Lower leg skin (tissue), 4 donors: ENCODE measurements around the gene BCO1. TPM values are rescaled to one million over a fixed set of nuclear protein-coding genes. Genes with fewer than 3 reads are reported as not detected.

ENCODE experiments used
- DNase-seq, 2 donors: peaks; one replicate each; pipeline ENCODE4 v3.0.0-alpha.2; 2019; ENCODE audit warnings: low spot score in 2 of 2
- H3K4me3 ChIP-seq: fragments of 200-600 bp; sonication (generic); 2 replicates; pipeline ENCODE4 v1.5.1; 2017; ENCODE audit warnings: mild to moderate bottlenecking, low read depth; ENCODE audit not compliant: poor library complexity, severe bottlenecking
- CTCF ChIP-seq, 3 donors: fragments of 450-650 bp; IDR thresholded peaks; one replicate each; pipeline ENCODE4 v1.5.1; 2016; ENCODE audit warnings: antibody characterized with exemption in 3 of 3, mild to moderate bottlenecking in 3 of 3, moderate library complexity in 2 of 3
- POLR2A ChIP-seq, 2 donors: fragments of 450-650 bp; IDR thresholded peaks; one replicate each; pipeline ENCODE4 v1.6.1; 2016 to 2017; ENCODE audit warnings: antibody characterized with exemption in 2 of 2, mild to moderate bottlenecking in 1 of 2, moderate library complexity in 1 of 2
- WGBS, 2 donors: methylation state at CpG; one replicate each; pipeline ENCODE4 v1.1.5; 2018; 5-methylcytosine and 5-hydroxymethylcytosine counted together
- intact Hi-C: fragments of 100-400 bp; cut with DNase I; formaldehyde crosslinking; loops from one replicate; pipeline ENCODE4 v1.15.0; 2023; ENCODE audit warnings: low total_unique reads
- total RNA-seq, 4 donors: library from RNA; depleted of rRNA; stranded (reverse); fragments of >200 nt; gene quantifications; one replicate each; pipeline ENCODE4 v1.1.0, GENCODE V29; 2016

Gene BCO1, protein sequence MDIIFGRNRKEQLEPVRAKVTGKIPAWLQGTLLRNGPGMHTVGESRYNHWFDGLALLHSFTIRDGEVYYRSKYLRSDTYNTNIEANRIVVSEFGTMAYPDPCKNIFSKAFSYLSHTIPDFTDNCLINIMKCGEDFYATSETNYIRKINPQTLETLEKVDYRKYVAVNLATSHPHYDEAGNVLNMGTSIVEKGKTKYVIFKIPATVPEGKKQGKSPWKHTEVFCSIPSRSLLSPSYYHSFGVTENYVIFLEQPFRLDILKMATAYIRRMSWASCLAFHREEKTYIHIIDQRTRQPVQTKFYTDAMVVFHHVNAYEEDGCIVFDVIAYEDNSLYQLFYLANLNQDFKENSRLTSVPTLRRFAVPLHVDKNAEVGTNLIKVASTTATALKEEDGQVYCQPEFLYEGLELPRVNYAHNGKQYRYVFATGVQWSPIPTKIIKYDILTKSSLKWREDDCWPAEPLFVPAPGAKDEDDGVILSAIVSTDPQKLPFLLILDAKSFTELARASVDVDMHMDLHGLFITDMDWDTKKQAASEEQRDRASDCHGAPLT
- total RNA-seq = under 1 TPM in 2 of 4 donors, not detected in 2; 0.12 to 0.29 TPM

GRCh38 chr16:81238296-81239011 is at the start of gene BCO1:
Gene BCO1, plus strand, starts transcription at chr16:81238689. Its CDS starts 220 bp downstream, at chr16:81238909.
- no peak for TF ChIP-seq POLR2A (IDR thresholded peaks at IDR 0.05)
- no peak for TF ChIP-seq CTCF (IDR thresholded peaks at IDR 0.05)
- intact Hi-C loops = no loop called here
- no peak for DNase-seq
- 6 to 7% methylated on average over 10 of the region's 10 CpGs for WGBS, 2 donors
- H3K4me3 ChIP-seq = no peak within 1 kb of the TSS

DNA sequence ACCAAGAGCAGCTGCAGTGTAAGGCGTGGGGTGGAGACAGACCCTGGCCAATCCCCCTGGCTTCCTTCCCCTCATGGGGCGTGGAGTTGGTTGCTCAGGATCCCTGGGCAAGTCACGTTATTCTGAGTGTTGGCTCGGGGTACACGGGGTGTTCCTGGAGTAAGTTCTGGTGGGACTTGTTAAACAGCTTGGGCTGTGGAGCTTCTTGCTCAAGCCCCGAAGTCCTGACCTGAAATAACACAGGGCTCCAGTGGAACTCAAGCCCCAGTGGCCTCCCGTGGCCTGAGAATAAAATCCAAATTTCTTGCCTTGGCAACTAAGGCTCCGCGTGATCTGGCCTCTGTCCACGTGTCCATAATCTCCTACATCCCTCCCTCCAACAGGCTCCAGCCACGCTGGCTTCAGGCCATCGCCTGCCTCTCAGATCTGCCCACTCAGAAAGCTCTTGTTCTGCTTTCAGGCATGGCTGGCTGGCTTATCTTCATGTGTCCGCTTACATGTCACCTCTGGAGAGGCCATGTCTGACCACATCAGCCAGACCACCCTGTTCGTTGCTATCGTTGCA is 49.3 kb upstream of the BCO1 start:
- DNase-seq = peak; percentile 83 to 94
- 34 to 43% methylated on average over 15 of the region's 15 CpGs for WGBS, 2 donors
- intact Hi-C loops = no loop called here
- H3K4me3 ChIP-seq = no peak overlapping the region
- TF ChIP-seq POLR2A (IDR thresholded peaks at IDR 0.05) (no peak), CTCF (IDR thresholded peaks at IDR 0.05) (no peak)

- H3K4me3 ChIP-seq = no peak overlapping the region
- no peak for DNase-seq
- TF ChIP-seq POLR2A (IDR thresholded peaks at IDR 0.05) = no peak
- TF ChIP-seq CTCF (IDR thresholded peaks at IDR 0.05) = no peak
- WGBS, 2 donors = 46 to 51% methylated on average over 3 of the region's 3 CpGs
- intact Hi-C loops = no loop called here
These were observed 47.8 kb upstream of the BCO1 start for GRCh38 chr16:81190667-81191066.

GRCh38 chr16:81195885-81196534 is 42.5 kb upstream of the BCO1 start:
- WGBS, 2 donors = 70 to 72% methylated on average over 13 of the region's 13 CpGs
- no peak overlapping the region for H3K4me3 ChIP-seq
- TF ChIP-seq CTCF (IDR thresholded peaks at IDR 0.05) (no peak), POLR2A (IDR thresholded peaks at IDR 0.05) (no peak)
- DNase-seq = no peak
- intact Hi-C loops = no loop called here

DNA sequence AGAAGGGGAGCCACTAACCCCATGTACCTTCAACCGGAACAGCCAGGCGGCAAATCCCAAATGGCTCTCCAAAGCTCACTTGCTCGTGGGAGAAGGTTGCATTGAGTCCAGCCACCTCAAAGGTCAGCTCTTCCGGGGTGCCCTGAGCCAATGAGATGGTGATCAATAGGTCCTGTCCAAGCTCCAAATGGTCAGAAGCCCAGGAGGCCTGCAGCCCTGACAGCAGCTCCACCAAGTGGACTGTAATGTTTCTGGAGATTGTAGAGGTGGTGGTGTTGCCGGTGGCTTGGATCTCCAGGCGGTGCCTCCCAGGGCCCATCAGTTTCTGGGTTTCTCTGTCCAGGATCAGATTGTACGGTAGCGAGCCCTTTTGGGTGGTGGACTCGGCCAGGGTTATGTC is 39.9 kb upstream of the BCO1 start:
- TF ChIP-seq CTCF (IDR thresholded peaks at IDR 0.05) = no peak
- no peak for TF ChIP-seq POLR2A (IDR thresholded peaks at IDR 0.05)
- no peak overlapping the region for H3K4me3 ChIP-seq
- no peak for DNase-seq
- intact Hi-C loops = no loop called here
- 80% methylated on average over 8 to 9 of the region's 9 CpGs for WGBS, 2 donors
